Left ventricle myocardium superior (tissue), 1 donor: Measurements from ENCODE around the gene TRIM27. TPM values are rescaled to one million over a fixed set of nuclear protein-coding genes. Genes with fewer than 3 reads are reported as not detected.
"Not testable (repeated sequence)": the region's sequence is repeated elsewhere in the genome, so short reads cannot be mapped to it uniquely, and the experiment has no call there.

ENCODE experiments used
- ATAC-seq: fragments of 200-7000 bp; cut with Tn5 transposase; one replicate; pipeline ENCODE4 v1.9.1; 2020; ENCODE audit warnings: mild to moderate bottlenecking, moderate library complexity
- DNase-seq: peaks from one replicate; pipeline ENCODE4 v3.0.0-alpha.2; 2020
- intact Hi-C: fragments of 100-400 bp; cut with micrococcal nuclease; formaldehyde crosslinking; loops from one replicate; pipeline ENCODE4 v1.11.0; 2022
- total RNA-seq: library from RNA; stranded (reverse); fragmentation: NEBNext Ultra II Directional; extraction: Animal tissue kit (Norgen Biotek cat#: 25700); gene quantifications from one replicate; pipeline ENCODE4 v1.2.1, GENCODE V29; 2021
- donor health status: DM: no; HTN: yes; CAD: no; lungs with severe emphysema.

TRIM27 gene
- total RNA-seq, 1 donor from 2014 or later: 19.2 TPM

GRCh38 chr6:28901831-28902230 is 22.0 kb downstream of the TRIM27 start:
- intact Hi-C loops: no loop called here
- DNase-seq: no peak
- no peak for ATAC-seq

- DNase-seq: no peak
- intact Hi-C loops: no loop called here
- ATAC-seq: no peak
Observed at GRCh38 chr6:28900577-28901256, 23.1 kb downstream of the TRIM27 start.

GRCh38 chr6:28898710-28898965 is 25.1 kb downstream of the TRIM27 start:
- intact Hi-C loops: no loop called here

GRCh38 chr6:28897369-28897745 is 26.4 kb downstream of the TRIM27 start:
- ATAC-seq (no peak), DNase-seq (no peak)
- intact Hi-C loops: loop anchor here (2.0 kb wide), 1 partner anchor 35 kb away; no protein-coding TSS in a partner anchor

More at GRCh38 chr6:28898710-28898965, 25.1 kb downstream of the TRIM27 start:
- DNase-seq: no peak
- no peak for ATAC-seq

- ATAC-seq: peak; percentile 52
- intact Hi-C loops: loop anchor here (2.0 kb wide), 1 partner anchor 34 kb away; no protein-coding TSS in a partner anchor
- peak; percentile 71 for DNase-seq
Observed at GRCh38 chr6:28896505-28897368, 27.0 kb downstream of the TRIM27 start.

- DNase-seq (peak; percentile 90), ATAC-seq (peak; percentile 90)
- intact Hi-C loops: no loop called here
Observed at GRCh38 chr6:28895131-28895812, 28.5 kb downstream of the TRIM27 start.

- DNase-seq: no peak
- ATAC-seq: no peak
- intact Hi-C loops: no loop called here
Observed at GRCh38 chr6:28893172-28893799, 30.5 kb downstream of the TRIM27 start.

GRCh38 chr6:28892525-28892924 is 31.3 kb downstream of the TRIM27 start:
- intact Hi-C loops: no loop called here
- DNase-seq: no peak
- ATAC-seq: no peak

GRCh38 chr6:28887796-28888496 is 35.8 kb downstream of the TRIM27 start:
- ATAC-seq: no peak
- intact Hi-C loops: no loop called here

GRCh38 chr6:28886079-28886439 is 37.7 kb downstream of the TRIM27 start:
- no peak for DNase-seq
- ATAC-seq: no peak
- intact Hi-C loops: no loop called here

More at GRCh38 chr6:28887796-28888496, 35.8 kb downstream of the TRIM27 start:
- no peak for DNase-seq

- no peak for DNase-seq
- intact Hi-C loops: no loop called here
- ATAC-seq: no peak
Observed at GRCh38 chr6:28884423-28885131, 39.2 kb downstream of the TRIM27 start.

GRCh38 chr6:28880894-28881780 is 42.6 kb downstream of the TRIM27 start:
- peak; percentile 81 for ATAC-seq
- DNase-seq: peak; percentile 69
- intact Hi-C loops: no loop called here

GRCh38 chr6:28880519-28880893 is 43.3 kb downstream of the TRIM27 start:
- DNase-seq (no peak), ATAC-seq (no peak)
- intact Hi-C loops: no loop called here

GRCh38 chr6:28876710-28877109 is 47.1 kb downstream of the TRIM27 start:
- DNase-seq (no peak), ATAC-seq (no peak)
- intact Hi-C loops: no loop called here

GRCh38 chr6:28875191-28875747 is 48.5 kb downstream of the TRIM27 start:
- DNase-seq: no peak
- intact Hi-C loops: no loop called here
- no peak for ATAC-seq

GRCh38 chr6:28872157-28872817 is 51.5 kb downstream of the TRIM27 start:
- intact Hi-C loops, ATAC-seq, DNase-seq: not testable (repeated sequence)
